Fibroblast of mammary gland (primary cell): ENCODE data around the gene PRKCQ.

ENCODE experiments used
- DNase-seq: peaks from one replicate; pipeline ENCODE4 v3.0.0-alpha.2; 2010; ENCODE audit warnings: low read depth
- H3K4me3 ChIP-seq: 2 replicates; pipeline ENCODE4 v1.5.1; 2011; ENCODE audit warnings: low read depth, mild to moderate bottlenecking, low read length, moderate library complexity; ENCODE audit not compliant: control insufficient read depth
- TF ChIP-seq, protein P1 (sequence below): conservative IDR thresholded peaks from 2 replicates; pipeline ENCODE4 v1.5.1; 2011; ENCODE audit warnings: low read depth, low read length, inconsistent platforms; ENCODE audit not compliant: control insufficient read depth, insufficient read depth

PRKCQ gene

DNA sequence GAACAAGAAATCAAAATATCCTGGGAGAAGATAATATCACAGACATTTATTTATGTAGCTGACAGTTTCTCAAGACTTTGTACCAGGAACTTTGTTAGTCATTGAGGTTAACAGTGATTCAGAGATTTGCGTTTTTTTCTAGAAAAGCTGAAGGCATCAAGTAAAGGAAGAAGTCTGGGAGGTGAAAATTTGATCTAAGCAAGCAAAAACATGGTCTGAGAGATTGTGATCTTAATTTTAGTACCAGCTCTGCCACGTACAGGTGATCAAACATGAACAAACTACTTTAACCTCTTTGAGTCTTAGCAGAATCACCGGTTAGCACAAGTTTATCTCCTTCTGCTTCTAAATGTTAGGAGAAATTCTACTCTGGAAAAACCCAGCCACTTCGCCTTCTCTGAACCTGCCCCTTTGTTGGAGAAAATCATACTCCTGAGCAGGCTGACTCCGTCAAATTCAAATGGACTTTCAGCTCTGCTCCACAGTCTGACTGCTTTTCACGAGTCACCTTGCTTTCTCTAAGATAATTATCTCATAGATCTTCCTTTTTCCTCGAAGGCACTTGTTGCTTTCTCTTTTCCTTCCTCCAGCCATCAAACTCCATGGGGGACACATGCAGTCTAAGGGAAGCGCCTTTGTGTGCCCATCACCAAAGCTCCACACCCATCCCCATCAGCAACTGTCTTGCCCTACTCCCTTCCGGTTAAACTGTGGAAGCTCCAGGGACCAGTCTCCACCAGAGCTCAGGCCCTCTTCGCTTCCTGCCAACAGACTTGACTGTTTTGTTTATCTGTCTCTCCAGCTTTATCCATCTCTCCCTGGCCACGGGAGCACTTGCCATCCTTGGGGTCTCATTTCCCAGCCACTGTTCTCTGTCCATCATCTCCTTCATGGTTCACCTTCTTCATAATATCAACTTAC, 86.3 kb downstream of the PRKCQ start:
- TF ChIP-seq, protein P1, sequence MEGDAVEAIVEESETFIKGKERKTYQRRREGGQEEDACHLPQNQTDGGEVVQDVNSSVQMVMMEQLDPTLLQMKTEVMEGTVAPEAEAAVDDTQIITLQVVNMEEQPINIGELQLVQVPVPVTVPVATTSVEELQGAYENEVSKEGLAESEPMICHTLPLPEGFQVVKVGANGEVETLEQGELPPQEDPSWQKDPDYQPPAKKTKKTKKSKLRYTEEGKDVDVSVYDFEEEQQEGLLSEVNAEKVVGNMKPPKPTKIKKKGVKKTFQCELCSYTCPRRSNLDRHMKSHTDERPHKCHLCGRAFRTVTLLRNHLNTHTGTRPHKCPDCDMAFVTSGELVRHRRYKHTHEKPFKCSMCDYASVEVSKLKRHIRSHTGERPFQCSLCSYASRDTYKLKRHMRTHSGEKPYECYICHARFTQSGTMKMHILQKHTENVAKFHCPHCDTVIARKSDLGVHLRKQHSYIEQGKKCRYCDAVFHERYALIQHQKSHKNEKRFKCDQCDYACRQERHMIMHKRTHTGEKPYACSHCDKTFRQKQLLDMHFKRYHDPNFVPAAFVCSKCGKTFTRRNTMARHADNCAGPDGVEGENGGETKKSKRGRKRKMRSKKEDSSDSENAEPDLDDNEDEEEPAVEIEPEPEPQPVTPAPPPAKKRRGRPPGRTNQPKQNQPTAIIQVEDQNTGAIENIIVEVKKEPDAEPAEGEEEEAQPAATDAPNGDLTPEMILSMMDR: no peak
- H3K4me3 ChIP-seq: no peak overlapping the region
- DNase-seq: peak; percentile 26

DNA sequence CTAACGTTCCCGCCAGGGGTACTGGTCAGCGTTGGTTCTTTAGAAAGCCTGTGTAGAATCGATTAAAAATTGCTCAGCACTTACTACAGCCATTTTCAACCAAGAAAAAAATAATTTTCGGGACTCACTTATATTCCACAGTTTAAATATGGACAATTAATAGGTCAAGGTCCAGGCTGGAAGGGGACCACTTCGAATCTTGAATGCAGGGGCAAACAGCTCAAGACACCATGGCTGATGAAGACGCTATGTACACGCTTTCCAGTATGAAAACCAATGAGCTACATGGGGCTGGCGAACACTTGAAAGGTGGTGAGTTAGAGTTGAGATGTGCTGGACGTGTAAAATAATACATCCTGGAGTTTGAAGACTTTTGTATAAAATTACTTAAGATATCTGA, 87.2 kb downstream of the PRKCQ start:
- DNase-seq: no peak
- no peak overlapping the region for H3K4me3 ChIP-seq
- TF ChIP-seq, protein P1: no peak

DNA sequence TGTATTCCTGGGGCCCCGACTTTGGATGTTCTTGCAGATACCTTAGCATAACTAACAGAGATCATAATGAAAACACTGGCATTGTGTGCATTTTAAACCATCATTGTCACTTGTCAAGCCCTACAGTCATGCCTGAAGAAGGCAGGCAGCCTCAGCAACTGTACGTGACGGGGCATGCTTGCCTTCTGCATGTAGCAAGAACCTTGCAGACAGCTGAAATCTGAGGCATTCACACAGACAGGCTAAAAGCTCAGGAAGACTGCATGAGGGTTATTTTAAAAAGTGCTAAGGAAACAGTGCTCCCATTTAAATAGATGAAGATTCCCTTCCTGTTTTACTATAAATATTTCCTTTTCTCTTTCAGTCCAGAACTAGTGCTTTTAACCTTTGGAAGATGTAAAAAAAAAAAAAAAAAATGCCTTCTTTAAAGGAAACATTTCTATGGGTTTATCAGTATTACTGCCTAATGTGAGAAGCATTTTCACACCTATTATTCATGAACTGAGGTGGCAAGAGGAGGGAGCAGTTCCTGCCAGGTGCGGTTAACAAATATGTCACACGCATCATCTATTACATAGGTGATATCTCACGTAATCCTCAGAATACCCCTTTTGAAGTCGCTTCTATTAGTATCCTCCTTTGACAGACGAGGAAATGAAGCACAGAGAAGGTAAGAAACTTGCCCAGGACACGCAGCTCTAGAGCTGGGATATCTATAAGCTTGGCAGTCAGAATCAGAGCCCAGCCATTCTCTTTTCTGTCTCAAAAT, 88.1 kb downstream of the PRKCQ start:
- TF ChIP-seq, protein P1: no peak
- H3K4me3 ChIP-seq: no peak overlapping the region
- no peak for DNase-seq

DNA sequence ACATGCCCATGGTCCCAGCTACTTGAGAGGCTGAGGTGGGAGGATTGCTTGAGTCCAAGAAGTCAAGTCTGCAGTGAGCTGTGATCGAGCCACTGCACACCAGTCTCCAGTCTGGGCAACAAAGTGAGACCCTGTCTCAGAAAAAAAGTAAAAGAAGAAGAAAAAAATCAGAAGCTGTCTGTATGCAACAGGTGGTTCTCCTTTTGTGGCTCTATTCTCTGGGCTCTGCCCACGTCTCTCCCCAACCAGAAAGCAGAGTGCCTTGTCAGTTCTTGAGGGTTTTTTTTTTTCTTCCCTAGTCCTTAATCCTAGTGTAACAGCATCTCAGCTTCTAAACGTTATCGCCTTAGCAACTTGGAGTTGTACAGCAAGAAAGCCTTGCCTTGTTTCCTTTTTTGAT, 89.5 kb downstream of the PRKCQ start:
- TF ChIP-seq, protein P1: no peak
- no peak for DNase-seq
- H3K4me3 ChIP-seq: no peak overlapping the region

DNA sequence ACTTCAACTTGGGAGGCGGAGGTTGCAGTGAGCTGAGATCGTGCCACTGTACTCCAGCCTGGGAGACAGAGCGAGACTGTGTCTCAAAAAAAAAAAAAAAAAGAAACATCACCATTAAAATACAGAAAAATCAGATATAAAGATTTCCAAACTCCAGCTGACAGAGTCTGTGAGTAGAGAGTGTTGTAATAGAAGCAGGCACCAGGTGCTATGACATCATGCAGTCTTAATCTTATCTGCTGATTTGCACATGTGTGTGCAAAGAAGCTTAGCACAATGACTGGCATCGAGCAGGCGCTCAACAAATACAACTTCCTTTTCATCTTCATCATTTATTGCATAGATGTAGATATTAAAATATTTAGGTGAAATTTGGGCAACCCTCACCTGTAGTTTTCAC, 92.2 kb downstream of the PRKCQ start:
- TF ChIP-seq, protein P1: no peak
- no peak for DNase-seq
- H3K4me3 ChIP-seq: no peak overlapping the region

DNA sequence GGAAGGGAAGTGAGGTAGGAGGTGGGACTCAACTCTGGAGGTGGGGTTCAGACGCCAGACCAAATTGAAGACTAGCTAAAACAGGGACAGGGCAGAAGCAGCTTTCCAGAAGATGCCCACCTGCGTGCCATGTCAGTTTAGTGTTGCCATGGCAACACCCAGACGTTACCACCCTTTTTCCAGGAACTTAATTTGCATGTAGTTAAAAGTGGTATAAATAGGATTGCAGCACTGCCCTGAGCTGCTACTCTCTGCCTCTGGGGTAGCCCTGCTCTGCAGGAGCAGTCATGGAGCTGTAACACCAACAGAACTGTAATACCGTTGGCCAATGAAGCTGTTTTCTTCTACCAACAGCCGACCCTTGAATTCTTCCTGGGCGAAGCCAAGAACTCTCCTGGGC, 93.8 kb downstream of the PRKCQ start:
- no peak for DNase-seq
- no peak overlapping the region for H3K4me3 ChIP-seq
- TF ChIP-seq, protein P1: no peak
